Omental fat pad (tissue), 4 donors: ENCODE data around the gene RAD50. TPM values are rescaled to one million over a fixed set of nuclear protein-coding genes. Genes with fewer than 3 reads are reported as not detected.

Source experiments
- ATAC-seq: fragments of 150-250 bp; one replicate; pipeline ENCODE4 v1.9.1; 2016; ENCODE audit warnings: mild to moderate bottlenecking, moderate library complexity; ENCODE audit not compliant: low FRiP score
- DNase-seq: peaks from one replicate; pipeline ENCODE4 v3.0.0-alpha.2; 2019; ENCODE audit warnings: low spot score
- total RNA-seq, 4 donors: library from RNA; depleted of rRNA; stranded (reverse); fragments of >200 nt; gene quantifications; one replicate each; pipeline ENCODE4 v1.1.0, GENCODE V29; 2016
- TF ChIP-seq, protein P1 (sequence below), 3 donors: fragments of 450-650 bp; IDR thresholded peaks; one replicate each; pipeline ENCODE4 v1.5.1; 2016 to 2017; ENCODE audit warnings: antibody characterized with exemption in 3 of 3, mild to moderate bottlenecking in 3 of 3, moderate library complexity in 2 of 3

The RAD50 gene
- total RNA-seq, 4 donors from 2014 or later, result 23.4 to 37.4 (median 29.8) TPM

DNA sequence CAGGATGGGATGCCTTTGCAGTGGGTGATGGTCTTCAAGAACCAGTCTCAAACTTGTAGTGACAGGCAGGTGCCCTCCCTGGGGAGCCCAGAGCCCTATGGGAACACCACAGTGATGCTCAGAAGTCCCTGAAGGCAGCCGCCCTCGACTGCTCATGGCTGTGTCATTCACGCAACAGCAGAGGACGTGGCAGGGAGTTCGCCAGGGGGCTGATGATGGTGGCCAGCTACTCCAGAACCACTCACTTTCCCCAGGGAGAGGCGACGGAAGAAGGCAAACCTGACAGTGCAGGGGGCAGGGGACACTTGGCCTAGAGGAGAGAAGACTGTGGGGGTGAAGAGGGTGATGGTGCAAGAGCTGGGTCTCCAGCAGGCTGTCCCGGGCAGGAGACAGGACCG is 105.2 kb downstream of the RAD50 start:
- TF ChIP-seq, protein P1, sequence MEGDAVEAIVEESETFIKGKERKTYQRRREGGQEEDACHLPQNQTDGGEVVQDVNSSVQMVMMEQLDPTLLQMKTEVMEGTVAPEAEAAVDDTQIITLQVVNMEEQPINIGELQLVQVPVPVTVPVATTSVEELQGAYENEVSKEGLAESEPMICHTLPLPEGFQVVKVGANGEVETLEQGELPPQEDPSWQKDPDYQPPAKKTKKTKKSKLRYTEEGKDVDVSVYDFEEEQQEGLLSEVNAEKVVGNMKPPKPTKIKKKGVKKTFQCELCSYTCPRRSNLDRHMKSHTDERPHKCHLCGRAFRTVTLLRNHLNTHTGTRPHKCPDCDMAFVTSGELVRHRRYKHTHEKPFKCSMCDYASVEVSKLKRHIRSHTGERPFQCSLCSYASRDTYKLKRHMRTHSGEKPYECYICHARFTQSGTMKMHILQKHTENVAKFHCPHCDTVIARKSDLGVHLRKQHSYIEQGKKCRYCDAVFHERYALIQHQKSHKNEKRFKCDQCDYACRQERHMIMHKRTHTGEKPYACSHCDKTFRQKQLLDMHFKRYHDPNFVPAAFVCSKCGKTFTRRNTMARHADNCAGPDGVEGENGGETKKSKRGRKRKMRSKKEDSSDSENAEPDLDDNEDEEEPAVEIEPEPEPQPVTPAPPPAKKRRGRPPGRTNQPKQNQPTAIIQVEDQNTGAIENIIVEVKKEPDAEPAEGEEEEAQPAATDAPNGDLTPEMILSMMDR (IDR thresholded peaks at IDR 0.05), result no peak
- DNase-seq, result no peak
- no peak for ATAC-seq

GRCh38 chr5:132662925-132663770 is 106.4 kb downstream of the RAD50 start:
- TF ChIP-seq, protein P1 (IDR thresholded peaks at IDR 0.05), result no peak
- DNase-seq (no peak), ATAC-seq (no peak)

DNA sequence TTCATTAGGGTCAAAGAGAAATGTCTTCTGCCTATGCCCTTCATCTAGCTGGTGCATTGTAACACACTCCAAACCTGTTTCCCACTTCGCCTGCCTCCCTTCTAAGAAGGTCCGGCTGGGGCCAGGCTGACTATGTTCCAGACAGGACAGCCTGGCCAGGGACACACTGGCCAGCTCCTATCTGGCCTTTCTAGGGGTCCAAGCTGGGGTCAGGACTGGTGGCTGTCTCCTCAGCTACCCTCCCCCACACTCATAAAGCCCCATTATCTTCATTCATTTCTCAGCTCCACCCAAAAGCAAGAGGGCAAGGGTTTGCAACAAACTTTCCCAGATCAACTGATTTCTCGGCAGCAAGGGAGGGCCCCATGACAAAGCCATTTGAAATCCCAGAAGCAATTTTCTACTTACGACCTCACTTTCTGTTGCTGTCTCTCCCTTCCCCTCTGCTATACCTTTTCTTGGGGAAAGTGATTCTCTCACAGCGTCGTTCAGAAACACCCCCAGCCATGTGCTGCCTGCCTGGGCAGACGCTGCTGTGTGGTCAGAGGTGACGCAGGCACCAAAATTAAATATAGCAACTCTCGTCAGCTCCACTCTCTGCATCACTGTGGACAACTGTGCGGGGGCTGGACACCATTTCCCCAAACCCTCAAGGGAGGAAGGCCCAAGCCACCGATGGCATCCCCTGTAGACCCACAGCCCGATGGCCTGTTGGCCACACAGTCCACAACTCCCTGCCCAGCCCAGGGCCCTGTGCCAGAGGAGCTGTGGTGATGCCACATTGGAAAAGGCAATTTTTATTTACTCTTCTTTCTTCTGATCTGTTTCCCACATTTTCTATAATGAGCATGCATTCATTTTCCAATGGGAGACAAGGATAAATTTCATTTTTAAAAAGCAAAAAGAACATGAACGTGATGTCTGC is 107.3 kb downstream of the RAD50 start:
- TF ChIP-seq, protein P1 (IDR thresholded peaks at IDR 0.05), result no peak
- DNase-seq, result no peak
- ATAC-seq, result no peak

GRCh38 chr5:132664696-132665209 is 108.0 kb downstream of the RAD50 start:
- DNase-seq (no peak), ATAC-seq (no peak)
- TF ChIP-seq, protein P1 (IDR thresholded peaks at IDR 0.05), result no peak

DNA sequence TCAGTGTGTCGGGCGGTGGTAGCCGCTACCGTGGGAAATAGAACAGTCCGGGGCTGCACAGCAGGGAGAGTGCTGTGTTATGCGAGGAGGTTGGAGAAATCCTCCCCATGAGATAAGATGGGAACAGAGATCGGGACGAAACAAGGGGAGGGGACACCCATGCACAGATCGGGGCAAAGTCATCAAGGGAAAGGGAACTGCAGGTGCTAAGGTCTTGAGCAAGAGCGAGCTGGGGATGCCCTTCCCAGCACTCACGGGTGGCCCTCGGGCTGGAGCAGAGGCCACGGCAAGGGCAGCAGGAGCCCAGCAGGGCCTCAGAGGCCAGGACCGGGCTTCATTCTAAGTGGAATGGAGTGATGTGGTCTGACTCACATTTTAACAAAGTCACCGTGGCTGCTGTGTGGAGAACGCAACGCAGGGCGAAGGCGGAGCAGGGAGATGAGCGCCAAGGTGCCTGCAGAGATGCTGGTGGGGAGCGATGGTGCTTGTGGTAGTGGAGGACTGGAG is 108.8 kb downstream of the RAD50 start:
- DNase-seq (no peak), ATAC-seq (no peak)
- TF ChIP-seq, protein P1 (IDR thresholded peaks at IDR 0.05), result no peak

GRCh38 chr5:132666310-132667123 is 109.7 kb downstream of the RAD50 start:
- DNase-seq (no peak), ATAC-seq (no peak)
- TF ChIP-seq, protein P1 (IDR thresholded peaks at IDR 0.05), result no peak
